HEK293 (cell line): ENCODE data around the gene RAB1B.

Experiments used
- CTCF ChIA-PET: fragments of 350-600 bp; formaldehyde crosslinking; extraction: SDS; loops from one replicate; lab custom pipeline; 2021; ENCODE audit warnings: antibody characterized with exemption; lab: Yijun Ruan, JAX
- POLR2A ChIA-PET: fragments of 300-600 bp; formaldehyde crosslinking; extraction: SDS; loops from one replicate; lab custom pipeline; 2020; ENCODE audit warnings: antibody characterized with exemption, inconsistent platforms; lab: Yijun Ruan, JAX
- H3K27ac ChIP-seq: fragments of 200-500 bp; sonication (Bioruptor generic); 2 replicates; pipeline ENCODE4 v1.5.1; 2014; ENCODE audit warnings: low read depth, low read length, control low read depth, inconsistent platforms; ENCODE audit errors: extremely low read depth
- H3K36me3 ChIP-seq, 2 experiments: fragments of 200-500 bp in 1 of 2; sonication (Bioruptor generic) in 1 of 2; 1 replicate in 1 of 2; 2 replicates in 1 of 2; pipeline ENCODE4 v1.5.1; 2014 to 2017; ENCODE audit warnings: inconsistent platforms in 2 of 2, low read length in 2 of 2; ENCODE audit not compliant: control insufficient read depth in 2 of 2, insufficient read depth in 1 of 2
- H3K4me1 ChIP-seq: fragments of 200-500 bp; sonication (Bioruptor generic); 2 replicates; pipeline ENCODE4 v1.5.1; 2014; ENCODE audit warnings: mild to moderate bottlenecking, low read length, inconsistent platforms; ENCODE audit not compliant: control insufficient read depth, insufficient read depth
- H3K4me3 ChIP-seq: 2 replicates; pipeline ENCODE4 v1.5.1; 2011; ENCODE audit warnings: low read depth, mild to moderate bottlenecking, control low read depth, low read length, moderate library complexity
- H3K9me3 ChIP-seq: fragments of 200-500 bp; sonication (Bioruptor generic); 2 replicates; pipeline ENCODE4 v1.5.1; 2014; ENCODE audit warnings: low read depth, low read length, inconsistent platforms; ENCODE audit not compliant: control insufficient read depth, insufficient read depth
- BCL11B ChIP-seq: fragments of 450-650 bp; formaldehyde crosslinking; IDR thresholded peaks from 2 replicates; pipeline ENCODE4 v1.5.1; 2016; ENCODE audit warnings: low read depth, missing biosample characterization, missing genetic modification characterization
- FEZF1 ChIP-seq: fragments of 450-650 bp; formaldehyde crosslinking; IDR thresholded peaks from 2 replicates; pipeline ENCODE4 v1.5.1; 2016; ENCODE audit warnings: missing biosample characterization, missing genetic modification characterization
- KLF10 ChIP-seq: fragments of 450-650 bp; IDR thresholded peaks from 2 replicates; pipeline ENCODE4 v1.5.1; 2018; ENCODE audit warnings: missing biosample characterization, mild to moderate bottlenecking, missing genetic modification characterization
- PRDM1 ChIP-seq: fragments of 450-650 bp; formaldehyde crosslinking; IDR thresholded peaks from 2 replicates; pipeline ENCODE4; 2016; ENCODE audit warnings: missing biosample characterization, missing genetic modification characterization
- ZNF138 ChIP-seq: fragments of 450-650 bp; formaldehyde crosslinking; IDR thresholded peaks from 2 replicates; pipeline ENCODE4 v1.5.1; 2016; ENCODE audit warnings: missing biosample characterization, missing genetic modification characterization, borderline replicate concordance
- ZNF169 ChIP-seq: fragments of 450-650 bp; formaldehyde crosslinking; IDR thresholded peaks from 2 replicates; pipeline ENCODE4 v1.5.1; 2016; ENCODE audit warnings: missing biosample characterization, missing genetic modification characterization
- ZNF274 ChIP-seq, 2 experiments: fragments of 200-500 bp in 1 of 2; fragments of 450-650 bp in 1 of 2; sonication (Bioruptor generic) in 1 of 2; formaldehyde crosslinking in 1 of 2; IDR thresholded peaks; 2 replicates each; pipeline versions ENCODE4 v1.5.1 to v1.6.1; 2014 to 2016; ENCODE audit warnings: borderline replicate concordance in 1 of 2, inconsistent platforms in 1 of 2, low read length in 1 of 2, missing biosample characterization in 1 of 2, missing genetic modification characterization in 1 of 2
- ZNF473 ChIP-seq: fragments of 450-650 bp; formaldehyde crosslinking; IDR thresholded peaks from 2 replicates; pipeline ENCODE4 v1.5.1; 2017; ENCODE audit warnings: missing biosample characterization, missing genetic modification characterization
- ZNF521 ChIP-seq: fragments of 450-650 bp; formaldehyde crosslinking; IDR thresholded peaks from 2 replicates; pipeline ENCODE4 v1.5.1; 2017; ENCODE audit warnings: missing biosample characterization, mild to moderate bottlenecking, missing genetic modification characterization
- ZNF660 ChIP-seq: fragments of 450-650 bp; IDR thresholded peaks from 2 replicates; pipeline ENCODE4 v1.5.1; 2018; ENCODE audit warnings: missing biosample characterization, mild to moderate bottlenecking, missing genetic modification characterization
- ZNF677 ChIP-seq: fragments of 450-650 bp; IDR thresholded peaks from 2 replicates; pipeline ENCODE4 v1.5.0; 2018; ENCODE audit warnings: missing biosample characterization, mild to moderate bottlenecking, missing genetic modification characterization, moderate library complexity
- ZNF837 ChIP-seq: fragments of 450-650 bp; formaldehyde crosslinking; IDR thresholded peaks from 2 replicates; pipeline ENCODE4 v1.5.1; 2016; ENCODE audit warnings: missing biosample characterization, missing genetic modification characterization
- TF ChIP-seq, protein P1 (sequence below): IDR thresholded peaks from 2 replicates; pipeline ENCODE4 v1.6.1; 2011; ENCODE audit warnings: mild to moderate bottlenecking, low read depth, low read length, borderline replicate concordance
- TF ChIP-seq, protein P2 (sequence below): fragments of 450-650 bp; formaldehyde crosslinking; IDR thresholded peaks from 2 replicates; pipeline ENCODE4 v1.5.1; 2017; ENCODE audit warnings: missing biosample characterization, missing genetic modification characterization
- TF ChIP-seq, protein P3 (sequence below): fragments of 450-650 bp; formaldehyde crosslinking; IDR thresholded peaks from 2 replicates; pipeline ENCODE4 v1.5.1; 2016; ENCODE audit warnings: missing biosample characterization, missing genetic modification characterization
- TF ChIP-seq, protein P4 (sequence below): fragments of 450-650 bp; formaldehyde crosslinking; IDR thresholded peaks from 2 replicates; pipeline ENCODE4 v1.5.1; 2017; ENCODE audit warnings: missing biosample characterization, missing genetic modification characterization
- TF ChIP-seq, protein P5 (sequence below): fragments of 450-650 bp; formaldehyde crosslinking; IDR thresholded peaks from 2 replicates; pipeline ENCODE4 v1.5.1; 2016; ENCODE audit warnings: missing biosample characterization, missing genetic modification characterization
- TF ChIP-seq, protein P6 (sequence below): fragments of 450-650 bp; formaldehyde crosslinking; IDR thresholded peaks from 2 replicates; pipeline ENCODE4 v1.5.1; 2016; ENCODE audit warnings: missing biosample characterization, missing genetic modification characterization, borderline replicate concordance

RAB1B gene

DNA sequence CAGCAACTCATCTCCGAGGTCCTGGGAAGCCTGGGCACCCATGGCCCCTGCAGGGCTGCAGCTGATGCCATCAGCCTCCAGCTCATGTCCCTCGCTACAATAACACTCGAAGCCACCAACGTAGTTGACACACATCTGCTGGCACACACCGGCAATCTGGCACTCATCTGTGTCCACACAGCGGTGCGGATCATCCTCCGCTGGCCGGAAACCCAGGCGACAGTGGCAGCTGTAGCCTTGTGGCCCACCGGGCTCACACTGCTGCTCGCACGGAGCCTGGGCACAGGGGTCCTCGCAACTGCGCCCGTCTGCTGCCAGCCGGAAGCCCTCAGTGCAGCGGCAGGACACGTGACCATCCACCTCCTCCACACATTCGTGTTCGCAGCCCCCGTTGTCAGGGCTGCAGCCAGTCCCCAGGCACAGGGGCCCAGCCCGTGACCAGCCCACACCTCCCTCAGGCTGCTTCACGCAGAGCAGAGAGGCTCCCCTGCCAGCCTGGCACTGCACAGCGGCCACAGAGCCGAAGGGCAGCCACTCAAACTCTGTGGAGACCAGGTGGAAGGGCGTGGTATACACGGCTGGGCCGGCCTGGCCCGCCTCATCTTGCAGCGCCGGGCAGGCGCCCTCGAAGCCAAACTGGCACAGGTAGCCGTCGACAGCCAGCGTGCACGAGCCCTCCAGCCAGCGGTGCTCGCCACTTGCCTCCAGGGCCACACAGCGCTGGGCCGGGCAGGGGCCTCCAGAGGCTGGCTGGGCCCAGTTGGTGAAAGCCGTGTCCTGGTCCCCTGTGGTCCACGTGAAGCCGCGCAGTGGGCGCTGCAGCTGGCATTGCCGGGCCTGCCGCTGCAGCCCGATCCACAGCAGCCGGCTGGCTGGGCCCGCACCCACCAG lies 47.7 kb downstream of the RAB1B start:
- CTCF ChIA-PET, result interaction anchor here (0.6 to 1.1 kb wide), 2 partner anchors 17 to 45 kb away, joined by 3 to 5 read pairs; no protein-coding TSS in a partner anchor
- Histone ChIP-seq H3K36me3 (no peaks in the 10 kb centered on the region), H3K4me3 (no peak overlapping the region), H3K4me1 (no peaks in the 10 kb centered on the region), H3K9me3 (no peaks in the 10 kb centered on the region), H3K27ac (no peak overlapping the region)
- POLR2A ChIA-PET, result interaction anchor here (0.5 to 1.2 kb wide), 3 partner anchors 20 to 234 kb away, joined by 3 read pairs; partner anchors contain the start of gene RIN1
- TF ChIP-seq PRDM1, result no peak
- TF ChIP-seq, protein P1, sequence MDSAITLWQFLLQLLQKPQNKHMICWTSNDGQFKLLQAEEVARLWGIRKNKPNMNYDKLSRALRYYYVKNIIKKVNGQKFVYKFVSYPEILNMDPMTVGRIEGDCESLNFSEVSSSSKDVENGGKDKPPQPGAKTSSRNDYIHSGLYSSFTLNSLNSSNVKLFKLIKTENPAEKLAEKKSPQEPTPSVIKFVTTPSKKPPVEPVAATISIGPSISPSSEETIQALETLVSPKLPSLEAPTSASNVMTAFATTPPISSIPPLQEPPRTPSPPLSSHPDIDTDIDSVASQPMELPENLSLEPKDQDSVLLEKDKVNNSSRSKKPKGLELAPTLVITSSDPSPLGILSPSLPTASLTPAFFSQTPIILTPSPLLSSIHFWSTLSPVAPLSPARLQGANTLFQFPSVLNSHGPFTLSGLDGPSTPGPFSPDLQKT, result no peak
- no peak for TF ChIP-seq ZNF677 (tag by site-specific recombination)
- TF ChIP-seq, protein P2, sequence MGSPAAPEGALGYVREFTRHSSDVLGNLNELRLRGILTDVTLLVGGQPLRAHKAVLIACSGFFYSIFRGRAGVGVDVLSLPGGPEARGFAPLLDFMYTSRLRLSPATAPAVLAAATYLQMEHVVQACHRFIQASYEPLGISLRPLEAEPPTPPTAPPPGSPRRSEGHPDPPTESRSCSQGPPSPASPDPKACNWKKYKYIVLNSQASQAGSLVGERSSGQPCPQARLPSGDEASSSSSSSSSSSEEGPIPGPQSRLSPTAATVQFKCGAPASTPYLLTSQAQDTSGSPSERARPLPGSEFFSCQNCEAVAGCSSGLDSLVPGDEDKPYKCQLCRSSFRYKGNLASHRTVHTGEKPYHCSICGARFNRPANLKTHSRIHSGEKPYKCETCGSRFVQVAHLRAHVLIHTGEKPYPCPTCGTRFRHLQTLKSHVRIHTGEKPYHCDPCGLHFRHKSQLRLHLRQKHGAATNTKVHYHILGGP (tag by site-specific recombination), result no peak
- TF ChIP-seq ZNF138 (tag by site-specific recombination), result no peak
- TF ChIP-seq, protein P3, sequence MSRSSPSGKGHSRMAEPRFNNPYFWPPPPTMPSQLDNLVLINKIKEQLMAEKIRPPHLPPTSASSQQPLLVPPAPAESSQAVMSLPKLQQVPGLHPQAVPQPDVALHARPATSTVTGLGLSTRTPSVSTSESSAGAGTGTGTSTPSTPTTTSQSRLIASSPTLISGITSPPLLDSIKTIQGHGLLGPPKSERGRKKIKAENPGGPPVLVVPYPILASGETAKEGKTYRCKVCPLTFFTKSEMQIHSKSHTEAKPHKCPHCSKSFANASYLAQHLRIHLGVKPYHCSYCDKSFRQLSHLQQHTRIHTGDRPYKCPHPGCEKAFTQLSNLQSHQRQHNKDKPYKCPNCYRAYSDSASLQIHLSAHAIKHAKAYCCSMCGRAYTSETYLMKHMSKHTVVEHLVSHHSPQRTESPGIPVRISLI (tag by site-specific recombination), result no peak
- no peak for TF ChIP-seq ZNF274 (IDR thresholded peaks at IDR 0.05; ENCODE audit: low read length)
- no peak for TF ChIP-seq ZNF274 (tag by site-specific recombination; IDR thresholded peaks at IDR 0.05; ENCODE audit: borderline replicate concordance)
- TF ChIP-seq ZNF837 (tag by site-specific recombination), result no peak
- TF ChIP-seq, protein P4, sequence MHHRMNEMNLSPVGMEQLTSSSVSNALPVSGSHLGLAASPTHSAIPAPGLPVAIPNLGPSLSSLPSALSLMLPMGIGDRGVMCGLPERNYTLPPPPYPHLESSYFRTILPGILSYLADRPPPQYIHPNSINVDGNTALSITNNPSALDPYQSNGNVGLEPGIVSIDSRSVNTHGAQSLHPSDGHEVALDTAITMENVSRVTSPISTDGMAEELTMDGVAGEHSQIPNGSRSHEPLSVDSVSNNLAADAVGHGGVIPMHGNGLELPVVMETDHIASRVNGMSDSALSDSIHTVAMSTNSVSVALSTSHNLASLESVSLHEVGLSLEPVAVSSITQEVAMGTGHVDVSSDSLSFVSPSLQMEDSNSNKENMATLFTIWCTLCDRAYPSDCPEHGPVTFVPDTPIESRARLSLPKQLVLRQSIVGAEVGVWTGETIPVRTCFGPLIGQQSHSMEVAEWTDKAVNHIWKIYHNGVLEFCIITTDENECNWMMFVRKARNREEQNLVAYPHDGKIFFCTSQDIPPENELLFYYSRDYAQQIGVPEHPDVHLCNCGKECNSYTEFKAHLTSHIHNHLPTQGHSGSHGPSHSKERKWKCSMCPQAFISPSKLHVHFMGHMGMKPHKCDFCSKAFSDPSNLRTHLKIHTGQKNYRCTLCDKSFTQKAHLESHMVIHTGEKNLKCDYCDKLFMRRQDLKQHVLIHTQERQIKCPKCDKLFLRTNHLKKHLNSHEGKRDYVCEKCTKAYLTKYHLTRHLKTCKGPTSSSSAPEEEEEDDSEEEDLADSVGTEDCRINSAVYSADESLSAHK, result no peak
- TF ChIP-seq FEZF1 (tag by site-specific recombination), result no peak
- no peak for TF ChIP-seq ZNF473
- no peak for TF ChIP-seq BCL11B
- no peak for TF ChIP-seq ZNF169 (tag by site-specific recombination)
- no peak for TF ChIP-seq KLF10 (tag by site-specific recombination)
- TF ChIP-seq, protein P5, sequence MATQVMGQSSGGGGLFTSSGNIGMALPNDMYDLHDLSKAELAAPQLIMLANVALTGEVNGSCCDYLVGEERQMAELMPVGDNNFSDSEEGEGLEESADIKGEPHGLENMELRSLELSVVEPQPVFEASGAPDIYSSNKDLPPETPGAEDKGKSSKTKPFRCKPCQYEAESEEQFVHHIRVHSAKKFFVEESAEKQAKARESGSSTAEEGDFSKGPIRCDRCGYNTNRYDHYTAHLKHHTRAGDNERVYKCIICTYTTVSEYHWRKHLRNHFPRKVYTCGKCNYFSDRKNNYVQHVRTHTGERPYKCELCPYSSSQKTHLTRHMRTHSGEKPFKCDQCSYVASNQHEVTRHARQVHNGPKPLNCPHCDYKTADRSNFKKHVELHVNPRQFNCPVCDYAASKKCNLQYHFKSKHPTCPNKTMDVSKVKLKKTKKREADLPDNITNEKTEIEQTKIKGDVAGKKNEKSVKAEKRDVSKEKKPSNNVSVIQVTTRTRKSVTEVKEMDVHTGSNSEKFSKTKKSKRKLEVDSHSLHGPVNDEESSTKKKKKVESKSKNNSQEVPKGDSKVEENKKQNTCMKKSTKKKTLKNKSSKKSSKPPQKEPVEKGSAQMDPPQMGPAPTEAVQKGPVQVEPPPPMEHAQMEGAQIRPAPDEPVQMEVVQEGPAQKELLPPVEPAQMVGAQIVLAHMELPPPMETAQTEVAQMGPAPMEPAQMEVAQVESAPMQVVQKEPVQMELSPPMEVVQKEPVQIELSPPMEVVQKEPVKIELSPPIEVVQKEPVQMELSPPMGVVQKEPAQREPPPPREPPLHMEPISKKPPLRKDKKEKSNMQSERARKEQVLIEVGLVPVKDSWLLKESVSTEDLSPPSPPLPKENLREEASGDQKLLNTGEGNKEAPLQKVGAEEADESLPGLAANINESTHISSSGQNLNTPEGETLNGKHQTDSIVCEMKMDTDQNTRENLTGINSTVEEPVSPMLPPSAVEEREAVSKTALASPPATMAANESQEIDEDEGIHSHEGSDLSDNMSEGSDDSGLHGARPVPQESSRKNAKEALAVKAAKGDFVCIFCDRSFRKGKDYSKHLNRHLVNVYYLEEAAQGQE (tag by site-specific recombination), result no peak
- TF ChIP-seq, protein P6, sequence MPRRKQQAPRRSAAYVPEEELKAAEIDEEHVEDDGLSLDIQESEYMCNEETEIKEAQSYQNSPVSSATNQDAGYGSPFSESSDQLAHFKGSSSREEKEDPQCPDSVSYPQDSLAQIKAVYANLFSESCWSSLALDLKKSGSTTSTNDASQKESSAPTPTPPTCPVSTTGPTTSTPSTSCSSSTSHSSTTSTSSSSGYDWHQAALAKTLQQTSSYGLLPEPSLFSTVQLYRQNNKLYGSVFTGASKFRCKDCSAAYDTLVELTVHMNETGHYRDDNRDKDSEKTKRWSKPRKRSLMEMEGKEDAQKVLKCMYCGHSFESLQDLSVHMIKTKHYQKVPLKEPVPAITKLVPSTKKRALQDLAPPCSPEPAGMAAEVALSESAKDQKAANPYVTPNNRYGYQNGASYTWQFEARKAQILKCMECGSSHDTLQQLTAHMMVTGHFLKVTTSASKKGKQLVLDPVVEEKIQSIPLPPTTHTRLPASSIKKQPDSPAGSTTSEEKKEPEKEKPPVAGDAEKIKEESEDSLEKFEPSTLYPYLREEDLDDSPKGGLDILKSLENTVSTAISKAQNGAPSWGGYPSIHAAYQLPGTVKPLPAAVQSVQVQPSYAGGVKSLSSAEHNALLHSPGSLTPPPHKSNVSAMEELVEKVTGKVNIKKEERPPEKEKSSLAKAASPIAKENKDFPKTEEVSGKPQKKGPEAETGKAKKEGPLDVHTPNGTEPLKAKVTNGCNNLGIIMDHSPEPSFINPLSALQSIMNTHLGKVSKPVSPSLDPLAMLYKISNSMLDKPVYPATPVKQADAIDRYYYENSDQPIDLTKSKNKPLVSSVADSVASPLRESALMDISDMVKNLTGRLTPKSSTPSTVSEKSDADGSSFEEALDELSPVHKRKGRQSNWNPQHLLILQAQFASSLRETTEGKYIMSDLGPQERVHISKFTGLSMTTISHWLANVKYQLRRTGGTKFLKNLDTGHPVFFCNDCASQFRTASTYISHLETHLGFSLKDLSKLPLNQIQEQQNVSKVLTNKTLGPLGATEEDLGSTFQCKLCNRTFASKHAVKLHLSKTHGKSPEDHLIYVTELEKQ (tag by site-specific recombination), result no peak
- no peak for TF ChIP-seq ZNF660 (tag by site-specific recombination)
- TF ChIP-seq ZNF521 (tag by site-specific recombination), result no peak
